T-helper 1 cell treated with Interleukin-12 subunit alpha and Interleukin-12 subunit beta and Interleukin-4 antibody, amounts not matched to agents 30 μg/mL and 1 μg/mL, for 36 hours (primary cell): ENCODE measurements around the gene FRRS1L.
A peak's percentile ranks its signal among the peaks of the same experiment; 100 is the strongest.
"Not testable (repeated sequence)": the region's sequence is repeated elsewhere in the genome, so short reads cannot be mapped to it uniquely, and the experiment has no call there.

ENCODE experiments used
- H3K27ac Mint-ChIP-seq: one replicate; pipeline ENCODE4 v1.8.0; 2021; ENCODE audit warnings: mild to moderate bottlenecking, mixed read lengths
- H3K27me3 Mint-ChIP-seq: one replicate; pipeline ENCODE4 v1.8.0; 2021; ENCODE audit warnings: low read depth, mixed read lengths
- H3K36me3 Mint-ChIP-seq: one replicate; pipeline ENCODE4 v1.8.0; 2021; ENCODE audit warnings: low read depth, mixed read lengths
- H3K4me1 Mint-ChIP-seq: one replicate; pipeline ENCODE4 v1.8.0; 2021; ENCODE audit warnings: low read depth, mixed read lengths
- H3K4me3 Mint-ChIP-seq: one replicate; pipeline ENCODE4 v1.8.0; 2021; ENCODE audit warnings: mild to moderate bottlenecking, moderate library complexity, mixed read lengths
- H3K9me3 Mint-ChIP-seq: one replicate; pipeline ENCODE4 v1.8.0; 2021; ENCODE audit warnings: mixed read lengths

Gene FRRS1L

DNA sequence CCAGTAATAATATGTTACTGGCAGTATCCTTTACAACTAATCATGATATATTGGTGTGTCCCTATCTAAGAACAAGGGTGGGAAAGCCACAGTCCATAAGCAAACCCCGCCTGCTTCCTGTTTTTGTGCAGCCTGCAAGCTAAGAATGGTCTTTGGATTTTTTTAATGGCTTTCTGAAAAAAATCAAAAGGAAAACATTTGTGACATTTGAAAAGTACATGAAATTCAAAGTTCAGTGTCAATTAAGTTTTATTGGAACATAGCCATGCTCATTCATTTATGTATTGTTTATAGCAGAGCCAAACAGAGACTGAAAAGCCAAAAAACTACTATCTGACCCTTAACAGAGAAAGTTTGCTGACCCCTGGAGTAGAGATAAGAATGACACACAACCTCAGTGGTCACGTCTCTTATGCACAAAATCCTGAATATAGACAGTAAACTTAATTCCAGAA lies 34.5 kb downstream of the FRRS1L start:
- Mint-ChIP-seq H3K9me3 (no peaks in the 10 kb centered on the region), H3K4me1 (no peaks in the 10 kb centered on the region), H3K4me3 (no peak overlapping the region), H3K36me3 (no peaks in the 10 kb centered on the region), H3K27me3 (peaks cover 15% of the 10 kb centered on the region), H3K27ac (no peak overlapping the region)

DNA sequence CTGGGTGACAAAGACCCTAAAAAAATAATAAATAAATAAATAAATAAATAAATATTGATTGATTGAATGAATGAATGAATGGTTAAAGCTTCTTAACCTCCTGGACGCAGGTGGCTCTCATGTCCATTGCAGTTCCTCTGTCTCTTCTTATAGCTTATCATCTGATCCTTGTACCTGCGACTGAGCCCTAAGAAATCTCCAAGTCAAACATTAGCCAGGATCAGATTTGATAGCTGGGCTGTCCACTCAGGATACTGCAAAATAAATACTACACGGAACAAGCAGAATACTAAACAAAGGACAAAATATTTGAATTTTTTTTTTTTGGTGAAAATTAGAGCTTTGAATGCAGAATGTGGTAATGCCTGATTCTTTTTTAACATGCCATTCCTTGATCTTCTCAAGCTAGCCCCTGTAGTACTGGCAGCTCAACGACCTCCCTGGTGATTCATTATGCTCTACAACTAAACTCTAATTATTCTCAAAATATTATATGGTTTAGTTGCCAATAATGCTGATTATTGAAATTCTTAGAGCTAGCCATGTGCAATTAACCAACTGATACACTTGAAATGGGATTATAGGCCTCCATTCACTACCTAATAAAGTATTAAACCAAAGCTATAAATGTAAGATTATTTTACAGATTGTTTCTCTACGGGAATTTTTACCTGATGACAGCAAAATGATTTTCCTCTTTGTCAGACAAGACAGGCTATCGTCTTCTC lies 37.4 kb downstream of the FRRS1L start:
- H3K4me3 Mint-ChIP-seq = no peak overlapping the region
- H3K9me3 Mint-ChIP-seq = no peaks in the 10 kb centered on the region
- no peaks in the 10 kb centered on the region for H3K4me1 Mint-ChIP-seq
- no peak overlapping the region for H3K27ac Mint-ChIP-seq
- H3K36me3 Mint-ChIP-seq = no peaks in the 10 kb centered on the region
- peaks cover 9% of the 10 kb centered on the region for H3K27me3 Mint-ChIP-seq

DNA sequence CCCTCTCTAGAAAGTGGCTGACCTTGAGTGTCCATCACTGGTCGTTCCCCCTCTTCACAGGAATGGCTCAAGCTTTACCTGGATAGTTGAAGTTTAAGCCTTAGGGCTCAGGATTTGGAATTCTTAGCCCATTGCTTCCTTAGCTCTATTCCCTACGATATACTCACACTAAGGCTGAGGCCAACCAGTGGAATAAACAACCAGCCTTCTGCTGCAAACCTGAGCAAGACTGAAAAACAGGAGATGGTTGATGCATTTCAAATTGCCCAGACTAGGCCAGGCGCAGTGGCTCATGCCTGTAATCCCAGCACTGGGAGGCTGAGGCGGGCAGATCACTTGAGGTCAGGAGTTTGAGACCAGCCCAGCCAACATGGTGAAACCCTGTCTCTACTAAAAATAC lies 40.4 kb downstream of the FRRS1L start:
- H3K9me3 Mint-ChIP-seq, H3K4me3 Mint-ChIP-seq, H3K36me3 Mint-ChIP-seq, H3K27me3 Mint-ChIP-seq, H3K27ac Mint-ChIP-seq, H3K4me1 Mint-ChIP-seq: not testable (repeated sequence)

DNA sequence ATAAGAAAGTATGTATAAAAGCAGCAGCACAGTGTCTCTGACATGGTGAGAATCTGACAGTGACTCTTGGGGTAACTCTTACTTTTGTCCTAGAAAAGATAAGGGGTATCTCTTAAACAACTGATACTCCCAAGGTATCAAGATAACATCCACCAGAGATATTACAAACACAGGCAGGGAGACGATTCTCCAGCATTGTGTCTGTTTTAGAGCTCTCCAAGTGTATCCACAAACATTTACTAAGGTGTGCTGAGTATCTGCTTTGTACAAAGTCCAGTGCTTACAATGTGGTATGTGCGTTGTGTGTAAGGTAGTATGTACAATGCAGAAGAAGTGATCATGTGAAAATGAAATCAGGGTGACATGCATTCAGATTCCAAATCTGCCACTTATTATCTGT lies 42.9 kb downstream of the FRRS1L start:
- no peaks in the 10 kb centered on the region for H3K9me3 Mint-ChIP-seq
- peaks cover 11% of the 10 kb centered on the region for H3K4me1 Mint-ChIP-seq
- H3K27ac Mint-ChIP-seq = no peak overlapping the region
- H3K36me3 Mint-ChIP-seq = no peaks in the 10 kb centered on the region
- H3K4me3 Mint-ChIP-seq = no peak overlapping the region
- H3K27me3 Mint-ChIP-seq = no peaks in the 10 kb centered on the region

DNA sequence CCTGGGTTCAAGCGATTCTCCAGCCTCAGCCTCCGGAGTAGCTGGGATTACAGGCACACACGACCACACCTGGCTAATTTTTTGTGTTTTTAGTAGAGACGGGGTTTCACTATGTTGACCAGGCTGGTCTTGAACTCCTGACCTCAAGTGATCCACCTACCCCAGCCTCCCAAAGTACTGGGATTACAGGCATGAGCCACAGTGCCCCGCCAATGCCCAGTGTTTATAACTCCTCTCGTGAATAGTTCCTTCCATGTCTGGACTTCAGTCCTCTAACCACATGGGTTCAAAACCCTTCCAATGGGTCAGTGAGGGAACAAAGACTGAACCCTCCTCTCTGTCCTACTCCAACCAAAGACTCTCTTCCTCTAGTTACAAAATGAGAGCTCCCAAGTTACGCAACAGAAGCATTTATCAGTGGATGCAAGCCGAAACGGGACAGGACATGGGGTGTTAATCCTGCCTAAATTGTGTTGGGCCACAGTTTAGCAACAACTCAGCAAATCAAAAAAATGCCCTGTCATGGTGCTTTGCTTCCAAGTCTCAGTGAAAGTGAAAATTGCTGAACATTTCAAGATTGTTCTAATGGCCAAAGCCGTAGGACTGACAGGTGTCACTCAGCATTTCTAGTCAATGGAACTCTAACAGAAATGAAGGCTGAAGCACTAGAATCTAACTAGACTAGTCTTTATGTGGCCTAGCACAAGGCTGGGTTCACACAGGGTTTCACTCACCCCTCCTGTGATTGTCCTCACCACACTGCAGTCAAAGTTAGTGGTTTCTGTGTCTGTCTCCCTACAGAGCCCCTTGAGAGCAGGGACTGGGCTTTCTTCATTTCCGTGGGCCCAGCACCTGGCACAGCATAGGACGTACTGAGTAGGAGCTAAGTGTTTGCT lies 44.1 kb downstream of the FRRS1L start:
- no peak overlapping the region for H3K27ac Mint-ChIP-seq
- peaks cover 4% of the 10 kb centered on the region for H3K36me3 Mint-ChIP-seq
- peaks cover 21% of the 10 kb centered on the region for H3K4me1 Mint-ChIP-seq
- no peaks in the 10 kb centered on the region for H3K9me3 Mint-ChIP-seq
- no peaks in the 10 kb centered on the region for H3K27me3 Mint-ChIP-seq
- no peak overlapping the region for H3K4me3 Mint-ChIP-seq

DNA sequence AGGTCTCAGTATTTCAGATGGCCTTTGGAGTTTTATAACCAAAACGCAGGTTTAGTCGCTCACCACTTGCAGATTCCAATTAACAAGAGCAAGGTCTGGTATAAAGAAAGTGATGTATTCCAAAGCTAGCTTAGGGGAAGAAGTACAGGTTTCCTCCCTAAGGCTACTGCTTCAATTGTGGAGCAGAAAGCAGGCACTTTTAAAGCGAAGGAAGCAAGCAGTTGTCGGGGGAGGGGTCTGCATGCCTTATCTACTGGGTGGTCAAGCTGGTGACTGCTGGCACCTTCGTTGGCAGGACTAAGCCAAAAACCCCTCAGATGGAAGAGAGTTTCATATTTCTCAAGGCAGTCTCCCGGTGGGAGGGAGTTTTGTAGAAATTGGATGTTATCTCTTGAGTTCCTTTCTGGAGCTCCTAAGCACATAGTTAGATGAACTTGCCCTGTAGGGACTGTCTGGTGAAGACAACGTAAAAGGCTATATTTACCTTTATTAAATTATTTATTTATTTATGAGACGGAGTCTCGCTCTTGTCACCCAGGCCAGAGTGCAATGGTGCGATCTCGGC lies 45.7 kb downstream of the FRRS1L start:
- Mint-ChIP-seq H3K9me3 (no peaks in the 10 kb centered on the region), H3K27me3 (no peaks in the 10 kb centered on the region), H3K27ac (no peak overlapping the region), H3K36me3 (peaks cover 15% of the 10 kb centered on the region), H3K4me1 (peaks cover 32% of the 10 kb centered on the region), H3K4me3 (no peak overlapping the region)

DNA sequence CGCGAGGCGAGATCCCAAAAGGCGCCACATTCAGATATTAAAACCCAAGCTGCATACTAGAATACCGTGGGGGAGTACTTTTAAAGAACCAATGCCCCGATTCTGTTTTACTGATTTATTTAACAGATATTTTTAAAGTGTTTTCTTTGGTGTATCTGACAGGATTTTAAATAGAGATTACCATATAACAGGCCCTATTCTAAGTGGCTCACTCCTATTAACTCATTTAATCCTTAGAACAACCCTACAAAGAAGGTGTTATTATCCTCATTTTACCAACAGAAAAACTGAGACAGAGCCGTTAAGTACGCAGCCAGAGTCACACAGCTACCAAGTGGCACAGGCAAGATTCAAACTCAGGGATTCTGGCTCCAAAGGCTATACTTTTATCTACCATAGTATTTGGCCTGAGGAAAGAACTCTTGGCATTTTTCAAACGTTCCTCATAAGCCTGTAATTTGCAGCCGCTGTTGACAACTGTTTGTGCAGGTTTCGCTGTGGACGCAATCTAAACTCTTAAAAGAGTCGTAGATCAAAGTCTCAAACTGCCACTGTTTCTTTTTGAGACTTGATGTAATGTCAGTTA lies 46.8 kb downstream of the FRRS1L start:
- peaks cover 18% of the 10 kb centered on the region for H3K36me3 Mint-ChIP-seq

DNA sequence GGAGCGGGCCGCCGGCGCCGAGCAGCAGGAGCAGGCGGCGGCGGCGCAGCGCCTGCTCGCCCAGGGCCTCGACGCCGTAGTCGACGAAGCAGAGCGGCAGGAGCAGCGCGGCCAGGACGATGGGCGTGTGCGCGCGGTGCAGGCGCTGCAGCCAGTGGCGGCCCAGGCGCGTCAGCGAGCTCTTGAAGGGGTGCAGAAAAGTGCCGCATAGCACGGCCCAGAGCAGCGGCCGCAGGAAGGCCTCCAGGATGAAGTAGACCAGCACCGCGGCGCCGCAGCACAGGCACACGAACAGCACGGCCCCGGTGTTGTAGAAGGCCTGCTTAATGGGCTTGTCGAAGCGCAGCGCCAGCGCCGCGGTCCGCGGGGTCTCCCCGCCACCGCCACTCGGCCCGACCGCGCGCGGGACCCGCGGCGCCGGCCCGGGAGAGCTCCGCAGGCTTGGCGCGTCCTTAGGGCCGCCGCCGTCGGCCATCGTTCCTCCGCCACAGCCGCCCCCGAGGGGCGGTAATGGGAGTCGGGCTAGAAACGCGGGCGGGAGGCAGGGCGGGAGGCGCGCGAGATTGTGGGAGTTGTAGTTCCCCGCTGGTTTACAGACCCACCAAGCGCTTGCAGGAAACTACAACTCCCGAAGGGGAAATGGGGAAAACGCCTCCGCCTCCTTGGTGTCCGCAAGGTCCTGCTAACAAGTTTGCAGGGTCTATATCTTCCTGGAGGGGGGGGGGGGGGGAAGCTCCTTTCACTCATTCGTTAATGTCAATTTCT lies 47.4 kb downstream of the FRRS1L start, which contains the start of gene TMEM245:
TSS of gene TMEM245 (minus strand) at position 509 of the 765 bp plus-strand sequence. CDS start at position 475, 34 bp downstream.
- Mint-ChIP-seq H3K4me1 (peaks cover 41% of the 10 kb centered on the region), H3K27ac (peak within 1 kb of the TSS; percentile 81), H3K9me3 (no peaks in the 10 kb centered on the region), H3K4me3 (peak within 1 kb of the TSS; percentile 94), H3K36me3 (peaks cover 21% of the 10 kb centered on the region), H3K27me3 (no peaks in the 10 kb centered on the region)

More for the DNA sequence above, 46.8 kb downstream of the FRRS1L start:
- peak overlapping the region; percentile 20 for H3K27ac Mint-ChIP-seq
- no peaks in the 10 kb centered on the region for H3K9me3 Mint-ChIP-seq
- H3K4me1 Mint-ChIP-seq = peaks cover 36% of the 10 kb centered on the region
- H3K4me3 Mint-ChIP-seq = peak overlapping the region; percentile 51
- no peaks in the 10 kb centered on the region for H3K27me3 Mint-ChIP-seq

DNA sequence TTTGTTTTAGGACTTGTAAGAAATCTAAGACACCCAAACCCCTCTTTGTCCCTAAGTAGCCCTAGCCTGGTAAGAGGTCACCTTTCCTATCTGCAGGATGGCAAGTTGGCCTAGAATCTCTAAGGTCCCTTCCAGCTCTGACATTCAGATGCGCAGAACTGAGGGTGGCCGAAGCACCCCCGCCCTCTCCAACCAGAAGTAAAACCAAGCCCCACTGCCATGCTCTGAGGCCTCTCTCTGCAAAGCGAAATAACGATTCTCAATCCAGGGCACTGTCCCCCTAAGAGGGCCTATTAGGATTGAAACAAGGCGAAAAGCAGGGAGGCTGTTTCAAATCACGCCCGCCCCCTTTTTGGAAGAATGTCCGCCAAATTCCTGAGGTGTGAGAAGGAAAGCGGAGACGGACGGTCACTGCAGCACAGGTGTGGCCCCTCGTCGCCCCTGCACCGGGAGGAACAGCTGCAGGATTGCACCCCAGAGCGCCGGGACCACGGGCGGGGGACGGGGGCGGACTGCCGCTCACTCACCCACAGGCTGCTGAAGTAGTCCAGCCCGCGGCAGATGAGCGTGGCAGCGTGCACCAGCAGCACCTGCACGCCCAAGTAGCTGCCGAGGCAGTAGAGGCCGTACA lies 48.1 kb downstream of the FRRS1L start:
- Mint-ChIP-seq H3K4me3 (peak overlapping the region; percentile 94), H3K4me1 (peaks cover 48% of the 10 kb centered on the region)

DNA sequence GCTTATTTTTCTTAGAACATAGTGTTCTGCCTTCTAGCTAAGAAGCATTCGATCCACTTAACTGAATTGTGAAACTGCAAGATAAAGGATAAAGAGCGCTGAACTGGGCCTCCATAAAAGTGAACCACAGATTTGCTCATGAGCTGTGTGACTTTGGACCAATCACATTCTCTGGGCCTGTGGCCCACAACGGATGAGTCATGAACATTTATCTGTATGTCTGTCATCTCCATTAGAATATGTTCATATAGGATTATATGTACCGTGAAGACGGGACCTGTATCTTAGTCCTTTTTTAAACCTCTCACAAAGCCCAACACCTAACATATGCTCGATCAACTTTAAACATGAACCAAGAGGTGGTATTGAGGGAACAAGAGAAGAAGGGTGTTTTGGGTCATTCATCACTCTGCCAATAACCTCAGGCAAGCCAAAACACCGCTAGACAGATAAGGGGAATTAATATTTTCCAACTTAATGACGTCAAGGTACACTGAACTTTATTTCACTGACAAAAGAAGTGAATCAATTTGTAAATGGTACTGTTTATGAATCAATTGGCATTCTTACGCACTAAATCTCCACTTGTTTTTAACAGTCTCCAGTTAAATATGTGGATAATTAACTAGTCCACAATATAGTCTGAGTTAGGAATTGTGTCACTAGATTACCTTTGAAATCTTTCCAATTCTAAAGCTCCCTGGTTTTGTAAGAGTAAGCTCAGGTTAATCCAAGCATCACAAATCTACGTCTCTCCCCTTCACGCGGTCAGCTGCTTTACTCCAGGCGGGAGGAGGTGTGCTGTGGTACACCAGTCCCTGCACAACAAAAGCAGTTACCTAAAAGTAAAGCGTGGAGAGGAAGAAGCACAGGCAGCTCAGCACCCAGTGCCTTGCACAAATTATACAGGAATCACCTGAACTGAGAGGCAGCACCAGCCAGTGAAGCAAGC lies 48.9 kb downstream of the FRRS1L start:
- Mint-ChIP-seq H3K4me3 (peak overlapping the region; percentile 94), H3K36me3 (peaks cover 29% of the 10 kb centered on the region), H3K27ac (peak overlapping the region; percentile 81), H3K9me3 (no peaks in the 10 kb centered on the region), H3K4me1 (peaks cover 51% of the 10 kb centered on the region), H3K27me3 (no peaks in the 10 kb centered on the region)

More for the DNA sequence above, 48.1 kb downstream of the FRRS1L start:
- H3K27me3 Mint-ChIP-seq = no peaks in the 10 kb centered on the region
- H3K9me3 Mint-ChIP-seq = no peaks in the 10 kb centered on the region
- H3K27ac Mint-ChIP-seq = peak overlapping the region; percentile 81
- H3K36me3 Mint-ChIP-seq = peaks cover 28% of the 10 kb centered on the region

DNA sequence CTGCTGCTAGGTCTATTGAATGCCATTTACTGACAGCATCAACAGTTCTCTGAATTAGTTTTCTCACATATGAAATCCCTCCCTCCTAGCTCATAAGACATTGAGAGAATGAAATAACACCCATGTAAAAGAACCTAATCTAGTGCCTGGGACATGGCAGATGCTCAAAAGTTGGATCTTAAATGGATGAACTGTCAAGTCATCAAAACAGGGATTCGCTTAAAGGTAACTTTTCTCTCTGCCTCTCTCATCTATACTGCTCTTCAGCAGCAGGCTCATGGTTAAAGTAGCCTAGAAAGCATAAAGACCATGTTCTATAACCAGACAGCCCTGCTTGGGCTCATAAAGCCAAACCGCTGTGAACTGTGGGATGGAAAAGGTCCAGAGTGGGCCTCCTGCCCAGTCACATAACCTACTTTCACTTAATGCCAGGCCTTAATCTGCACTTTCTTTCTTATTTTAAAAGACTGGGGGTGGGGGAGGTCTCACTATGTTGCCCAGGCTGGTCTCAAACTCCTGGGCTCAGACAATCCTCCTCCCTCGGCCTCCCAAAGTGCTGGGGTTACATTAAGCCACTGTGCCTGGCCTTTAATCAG lies 51.0 kb downstream of the FRRS1L start:
- Mint-ChIP-seq H3K9me3 (no peaks in the 10 kb centered on the region), H3K4me3 (no peak overlapping the region), H3K27ac (no peak overlapping the region), H3K36me3 (peaks cover 32% of the 10 kb centered on the region), H3K27me3 (no peaks in the 10 kb centered on the region), H3K4me1 (peaks cover 55% of the 10 kb centered on the region)

DNA sequence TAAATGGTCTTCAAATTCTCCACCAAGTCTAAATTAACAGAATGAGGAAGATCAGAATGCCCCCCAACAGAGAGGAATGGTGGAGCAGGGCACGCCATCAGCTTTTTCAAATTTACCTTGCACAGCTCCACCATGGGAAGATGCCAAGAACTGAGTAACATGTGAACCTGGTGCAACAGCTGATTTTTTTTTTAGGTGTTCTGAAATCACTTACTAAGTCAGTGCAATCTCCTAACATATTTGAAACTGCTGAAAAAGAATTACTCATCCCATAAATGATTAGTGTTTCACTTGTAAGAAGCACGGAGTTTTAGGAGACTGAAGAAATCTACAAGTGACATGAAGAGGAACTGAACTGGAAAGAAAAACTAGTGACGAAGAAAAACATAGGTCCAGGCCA lies 52.4 kb downstream of the FRRS1L start:
- Mint-ChIP-seq H3K4me1 (peaks cover 58% of the 10 kb centered on the region), H3K36me3 (peaks cover 32% of the 10 kb centered on the region), H3K4me3 (no peak overlapping the region), H3K27me3 (no peaks in the 10 kb centered on the region), H3K27ac (no peak overlapping the region), H3K9me3 (no peaks in the 10 kb centered on the region)
